ENCODE results near the gene ALOX5AP. TPM values are rescaled to one million over a fixed set of nuclear protein-coding genes. Genes with fewer than 3 reads are reported as not detected.

Gene ALOX5AP
- total and polyA plus RNA-seq, 7 donors, result 2.5 to 12.2 (median 5.2) TPM

DNA sequence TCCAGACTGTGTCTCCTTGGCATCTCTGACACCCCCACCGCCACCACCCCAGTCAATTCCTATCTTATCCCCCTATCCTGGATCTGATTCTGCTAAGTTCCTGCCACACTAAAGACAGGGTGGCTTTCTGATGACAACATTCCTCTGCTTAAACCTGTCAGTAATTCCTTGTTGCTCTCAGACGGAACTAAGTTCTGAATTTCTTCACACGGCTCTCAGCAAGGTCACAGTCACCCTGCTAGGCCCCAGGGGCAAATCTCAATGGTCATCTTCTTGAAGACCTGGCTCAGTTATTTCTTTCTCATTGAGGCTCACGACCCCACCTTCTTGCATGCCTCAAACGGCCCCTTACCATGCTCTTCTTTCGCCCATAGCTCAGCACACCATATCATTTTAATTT lies 7.6 kb downstream of the ALOX5AP start:
- no peaks in the 10 kb centered on the region for H3K36me3 ChIP-seq (ENCODE audit: insufficient read depth in 1 of 2, low read depth in 1 of 2)
- no peak overlapping the region for H3K27ac ChIP-seq
- DNase-seq (no peak), ATAC-seq (no peak)
- intact Hi-C loops (cut with DNase I), result no loop called here
- TF ChIP-seq, protein P1, sequence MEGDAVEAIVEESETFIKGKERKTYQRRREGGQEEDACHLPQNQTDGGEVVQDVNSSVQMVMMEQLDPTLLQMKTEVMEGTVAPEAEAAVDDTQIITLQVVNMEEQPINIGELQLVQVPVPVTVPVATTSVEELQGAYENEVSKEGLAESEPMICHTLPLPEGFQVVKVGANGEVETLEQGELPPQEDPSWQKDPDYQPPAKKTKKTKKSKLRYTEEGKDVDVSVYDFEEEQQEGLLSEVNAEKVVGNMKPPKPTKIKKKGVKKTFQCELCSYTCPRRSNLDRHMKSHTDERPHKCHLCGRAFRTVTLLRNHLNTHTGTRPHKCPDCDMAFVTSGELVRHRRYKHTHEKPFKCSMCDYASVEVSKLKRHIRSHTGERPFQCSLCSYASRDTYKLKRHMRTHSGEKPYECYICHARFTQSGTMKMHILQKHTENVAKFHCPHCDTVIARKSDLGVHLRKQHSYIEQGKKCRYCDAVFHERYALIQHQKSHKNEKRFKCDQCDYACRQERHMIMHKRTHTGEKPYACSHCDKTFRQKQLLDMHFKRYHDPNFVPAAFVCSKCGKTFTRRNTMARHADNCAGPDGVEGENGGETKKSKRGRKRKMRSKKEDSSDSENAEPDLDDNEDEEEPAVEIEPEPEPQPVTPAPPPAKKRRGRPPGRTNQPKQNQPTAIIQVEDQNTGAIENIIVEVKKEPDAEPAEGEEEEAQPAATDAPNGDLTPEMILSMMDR (IDR thresholded peaks at IDR 0.05), result no peak
- H3K4me3 ChIP-seq, result no peak overlapping the region
- peaks cover 40% of the 10 kb centered on the region for H3K4me1 ChIP-seq
- 69 to 78% (median 69%) methylated on average over 6 of the region's 6 CpGs for whole genome bisulfite sequencing, 3 donors
- no peaks in the 10 kb centered on the region for H3K27me3 ChIP-seq (ENCODE audit: insufficient read depth in 3 of 3, low read length in 2 of 3)
- no peaks in the 10 kb centered on the region for H3K9me3 ChIP-seq

- peak in 1 of 2 donors; percentile 61 for DNase-seq
Observed at GRCh38 chr13:30743319-30744055, 8.1 kb downstream of the ALOX5AP start.

GRCh38 chr13:30744056-30744680 lies 8.8 kb downstream of the ALOX5AP start:
- Histone ChIP-seq H3K4me1 (peaks cover 43% of the 10 kb centered on the region), H3K36me3 (ENCODE audit: insufficient read depth in 1 of 2, low read depth in 1 of 2) (no peaks in the 10 kb centered on the region), H3K27me3 (ENCODE audit: insufficient read depth in 3 of 3, low read length in 2 of 3) (no peaks in the 10 kb centered on the region), H3K4me3 (no peak overlapping the region), H3K27ac (no peak overlapping the region), H3K9me3 (no peaks in the 10 kb centered on the region)
- TF ChIP-seq, protein P1 (IDR thresholded peaks at IDR 0.05), result no peak
- WGBS, 3 donors, result 69 to 82% (median 71%) methylated on average over 7 of the region's 7 CpGs
- DNase-seq (no peak), ATAC-seq (peak in 3 of 4 donors; percentile 20 to 59 (median 46))
- intact Hi-C loops (cut with DNase I), result no loop called here

More at GRCh38 chr13:30743319-30744055, 8.1 kb downstream of the ALOX5AP start:
- no peak overlapping the region for H3K4me3 ChIP-seq
- no peaks in the 10 kb centered on the region for H3K36me3 ChIP-seq (ENCODE audit: insufficient read depth in 1 of 2, low read depth in 1 of 2)
- peaks cover 43% of the 10 kb centered on the region for H3K4me1 ChIP-seq
- H3K27ac ChIP-seq, result no peak overlapping the region
- ATAC-seq, result peak in 3 of 4 donors; percentile 64 to 72 (median 65)
- H3K9me3 ChIP-seq, result no peaks in the 10 kb centered on the region
- TF ChIP-seq, protein P1 (IDR thresholded peaks at IDR 0.05), result no peak
- intact Hi-C loops (cut with DNase I), result no loop called here
- WGBS, 3 donors, result 49 to 68% (median 51%) methylated on average over 4 of the region's 4 CpGs
- H3K27me3 ChIP-seq (ENCODE audit: insufficient read depth in 3 of 3, low read length in 2 of 3), result no peaks in the 10 kb centered on the region

DNA sequence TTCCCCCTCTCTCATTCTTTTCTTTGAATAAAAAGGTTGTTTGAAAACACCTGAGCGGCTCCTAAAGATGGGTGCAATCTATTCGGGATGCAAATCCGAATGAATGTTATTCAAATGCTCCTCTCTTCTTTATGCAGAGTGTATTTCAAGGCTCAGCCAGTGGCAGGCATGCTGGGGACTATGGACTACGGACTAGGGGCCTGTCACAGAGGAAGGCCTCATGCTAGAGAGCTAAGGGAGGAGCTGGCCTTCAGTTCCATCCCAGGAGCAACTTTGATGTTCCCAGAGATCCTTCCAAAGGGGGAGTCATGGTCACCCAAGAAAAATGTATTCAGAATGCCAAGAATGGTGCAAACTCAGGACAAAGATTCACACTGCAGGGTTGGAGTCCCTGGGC lies 9.3 kb downstream of the ALOX5AP start:
- WGBS, 3 donors, result 88 to 94% (median 93%) methylated on average over 4 of the region's 4 CpGs
- intact Hi-C loops (cut with DNase I), result no loop called here
- no peak for DNase-seq

More for the DNA sequence above, 9.3 kb downstream of the ALOX5AP start:
- no peaks in the 10 kb centered on the region for H3K27me3 ChIP-seq (ENCODE audit: insufficient read depth in 3 of 3, low read length in 2 of 3)
- H3K27ac ChIP-seq, result no peak overlapping the region
- H3K36me3 ChIP-seq (ENCODE audit: insufficient read depth in 1 of 2, low read depth in 1 of 2), result no peaks in the 10 kb centered on the region
- H3K4me3 ChIP-seq, result no peak overlapping the region
- no peak for ATAC-seq
- peaks cover 43% of the 10 kb centered on the region for H3K4me1 ChIP-seq
- TF ChIP-seq, protein P1 (IDR thresholded peaks at IDR 0.05), result no peak
- no peaks in the 10 kb centered on the region for H3K9me3 ChIP-seq

All from psoas muscle (tissue), 8 donors.